ENCODE measurements around the gene CCDC88B. TPM values are rescaled to one million over a fixed set of nuclear protein-coding genes. Genes with fewer than 3 reads are reported as not detected.

Gene CCDC88B
- total RNA-seq, 2 donors from 2014 or later: 14.2 to 15.2 TPM

GRCh38 chr11:64388894-64389293, 48.9 kb downstream of the CCDC88B start:
- H3K27ac Mint-ChIP-seq: no peak overlapping the region
- Histone ChIP-seq H3K9ac (ENCODE audit: extremely low read depth, low read length, poor library complexity, severe bottlenecking) (no peak overlapping the region), H3K4me3 (ENCODE audit: low read length) (no peak overlapping the region), H3K36me3 (ENCODE audit: control insufficient read depth, insufficient read depth, low read length) (no peaks in the 10 kb centered on the region), H3K9me3 (ENCODE audit: control insufficient read depth, low read length) (no peaks in the 10 kb centered on the region), H3K4me1 (ENCODE audit: control insufficient read depth, insufficient read depth, low read length) (no peaks in the 10 kb centered on the region), H3K27ac (ENCODE audit: low read depth, low read length) (no peak overlapping the region), H3K27me3 (ENCODE audit: control insufficient read depth, insufficient read depth, low read length, poor library complexity, severe bottlenecking) (no peaks in the 10 kb centered on the region)
- no peak for DNase-seq
- 91 to 98% methylated on average over 10 of the region's 10 CpGs for WGBS, 2 experiments (ENCODE audit: insufficient coverage in 1 of 2, insufficient read length in 1 of 2)
- H3K36me3 Mint-ChIP-seq (ENCODE audit: low read depth): no peaks in the 10 kb centered on the region
- TF ChIP-seq, protein P1, sequence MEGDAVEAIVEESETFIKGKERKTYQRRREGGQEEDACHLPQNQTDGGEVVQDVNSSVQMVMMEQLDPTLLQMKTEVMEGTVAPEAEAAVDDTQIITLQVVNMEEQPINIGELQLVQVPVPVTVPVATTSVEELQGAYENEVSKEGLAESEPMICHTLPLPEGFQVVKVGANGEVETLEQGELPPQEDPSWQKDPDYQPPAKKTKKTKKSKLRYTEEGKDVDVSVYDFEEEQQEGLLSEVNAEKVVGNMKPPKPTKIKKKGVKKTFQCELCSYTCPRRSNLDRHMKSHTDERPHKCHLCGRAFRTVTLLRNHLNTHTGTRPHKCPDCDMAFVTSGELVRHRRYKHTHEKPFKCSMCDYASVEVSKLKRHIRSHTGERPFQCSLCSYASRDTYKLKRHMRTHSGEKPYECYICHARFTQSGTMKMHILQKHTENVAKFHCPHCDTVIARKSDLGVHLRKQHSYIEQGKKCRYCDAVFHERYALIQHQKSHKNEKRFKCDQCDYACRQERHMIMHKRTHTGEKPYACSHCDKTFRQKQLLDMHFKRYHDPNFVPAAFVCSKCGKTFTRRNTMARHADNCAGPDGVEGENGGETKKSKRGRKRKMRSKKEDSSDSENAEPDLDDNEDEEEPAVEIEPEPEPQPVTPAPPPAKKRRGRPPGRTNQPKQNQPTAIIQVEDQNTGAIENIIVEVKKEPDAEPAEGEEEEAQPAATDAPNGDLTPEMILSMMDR (conservative IDR thresholded peaks at IDR 0.05): no peak
- no peak overlapping the region for H3K4me3 Mint-ChIP-seq
- H3K9me3 Mint-ChIP-seq: no peaks in the 10 kb centered on the region
- no peaks in the 10 kb centered on the region for H3K4me1 Mint-ChIP-seq
- H3K27me3 Mint-ChIP-seq (ENCODE audit: insufficient read depth): no peaks in the 10 kb centered on the region

- Mint-ChIP-seq H3K36me3 (ENCODE audit: low read depth) (no peaks in the 10 kb centered on the region), H3K4me3 (no peak overlapping the region), H3K4me1 (no peaks in the 10 kb centered on the region), H3K27me3 (ENCODE audit: insufficient read depth) (no peaks in the 10 kb centered on the region), H3K9me3 (no peaks in the 10 kb centered on the region), H3K27ac (no peak overlapping the region)
- WGBS, 2 experiments (ENCODE audit: insufficient coverage in 1 of 2, insufficient read length in 1 of 2): 91 to 100% methylated on average over 2 of the region's 2 CpGs
- TF ChIP-seq, protein P1 (conservative IDR thresholded peaks at IDR 0.05): no peak
- H3K36me3 ChIP-seq (ENCODE audit: control insufficient read depth, insufficient read depth, low read length): no peaks in the 10 kb centered on the region
- DNase-seq: no peak
- no peak overlapping the region for H3K27ac ChIP-seq (ENCODE audit: low read depth, low read length)
- H3K4me3 ChIP-seq (ENCODE audit: low read length): no peak overlapping the region
- no peaks in the 10 kb centered on the region for H3K4me1 ChIP-seq (ENCODE audit: control insufficient read depth, insufficient read depth, low read length)
- H3K9ac ChIP-seq (ENCODE audit: extremely low read depth, low read length, poor library complexity, severe bottlenecking): no peak overlapping the region
- no peaks in the 10 kb centered on the region for H3K9me3 ChIP-seq (ENCODE audit: control insufficient read depth, low read length)
- no peaks in the 10 kb centered on the region for H3K27me3 ChIP-seq (ENCODE audit: control insufficient read depth, insufficient read depth, low read length, poor library complexity, severe bottlenecking)
Measured at GRCh38 chr11:64389851-64390250, 49.8 kb downstream of the CCDC88B start.

DNA sequence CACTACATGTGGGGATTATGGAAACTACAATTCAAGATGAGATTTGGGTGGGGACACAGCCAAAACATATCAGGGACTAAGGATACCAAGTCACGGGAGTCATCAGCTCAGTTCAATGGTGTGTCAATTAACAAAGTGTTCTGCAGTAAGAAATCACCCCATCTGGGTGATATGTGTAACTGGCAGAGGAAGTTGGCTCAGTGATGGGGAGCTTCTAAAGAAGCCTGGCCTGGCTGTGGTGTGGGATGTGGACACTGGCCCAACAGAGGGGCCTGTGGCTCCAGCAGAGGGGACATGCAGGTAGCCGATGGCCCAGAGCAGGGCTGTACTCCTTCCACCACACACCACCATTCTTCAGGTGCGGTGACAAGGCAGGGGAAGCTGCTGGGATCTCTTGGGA, 50.6 kb downstream of the CCDC88B start:
- Mint-ChIP-seq H3K36me3 (ENCODE audit: low read depth) (no peaks in the 10 kb centered on the region), H3K4me1 (peaks cover 2% of the 10 kb centered on the region), H3K4me3 (no peak overlapping the region), H3K9me3 (no peaks in the 10 kb centered on the region), H3K27me3 (ENCODE audit: insufficient read depth) (no peaks in the 10 kb centered on the region), H3K27ac (no peak overlapping the region)
- 92 to 94% methylated on average over 1 to 3 of the region's 3 CpGs for WGBS, 2 experiments (ENCODE audit: insufficient coverage in 1 of 2, insufficient read length in 1 of 2)
- no peaks in the 10 kb centered on the region for H3K4me1 ChIP-seq (ENCODE audit: control insufficient read depth, insufficient read depth, low read length)
- H3K9me3 ChIP-seq (ENCODE audit: control insufficient read depth, low read length): no peaks in the 10 kb centered on the region
- TF ChIP-seq, protein P1 (conservative IDR thresholded peaks at IDR 0.05): no peak
- H3K36me3 ChIP-seq (ENCODE audit: control insufficient read depth, insufficient read depth, low read length): no peaks in the 10 kb centered on the region
- no peaks in the 10 kb centered on the region for H3K27me3 ChIP-seq (ENCODE audit: control insufficient read depth, insufficient read depth, low read length, poor library complexity, severe bottlenecking)
- H3K4me3 ChIP-seq (ENCODE audit: low read length): no peak overlapping the region
- H3K9ac ChIP-seq (ENCODE audit: extremely low read depth, low read length, poor library complexity, severe bottlenecking): no peak overlapping the region
- H3K27ac ChIP-seq (ENCODE audit: low read depth, low read length): no peak overlapping the region
- no peak for DNase-seq

All from endodermal cell (in vitro differentiated cells).